Fibroblast of pulmonary artery (primary cell): ENCODE measurements around the gene ASPN.

Experiments
- DNase-seq: peaks from one replicate; pipeline ENCODE4 v3.0.0-alpha.2; 2010; ENCODE audit warnings: low read depth
- H3K4me3 ChIP-seq: replicated peaks from 2 replicates; pipeline ENCODE4 v1.5.1; 2011; ENCODE audit warnings: low read depth, mild to moderate bottlenecking, control low read depth, low read length, moderate library complexity
- CTCF ChIP-seq: IDR thresholded peaks from 2 replicates; pipeline ENCODE4 v1.5.1; 2011; ENCODE audit warnings: mild to moderate bottlenecking, control low read depth, low read length, inconsistent platforms; ENCODE audit errors: missing control alignments

ASPN gene

GRCh38 chr9:92482329-92482728 is at the start of gene ASPN:
Gene ASPN, minus strand, starts transcription at chr9:92482506.
- H3K4me3 ChIP-seq = no peak within 1 kb of the TSS
- peak; percentile 79 for DNase-seq

GRCh38 chr9:92530893-92531292 is 48.6 kb upstream of the ASPN start:
- no peak overlapping the region for H3K4me3 ChIP-seq
- DNase-seq = no peak
- TF ChIP-seq CTCF = no peak

More at GRCh38 chr9:92482329-92482728, at the start of gene ASPN:
- no peak for TF ChIP-seq CTCF

GRCh38 chr9:92529124-92529523 is 46.8 kb upstream of the ASPN start:
- H3K4me3 ChIP-seq = no peak overlapping the region
- DNase-seq = no peak
- TF ChIP-seq CTCF = no peak

GRCh38 chr9:92528522-92528849 is 46.2 kb upstream of the ASPN start:
- TF ChIP-seq CTCF = no peak
- DNase-seq = no peak
- H3K4me3 ChIP-seq = no peak overlapping the region

- no peak overlapping the region for H3K4me3 ChIP-seq
- no peak for DNase-seq
- no peak for TF ChIP-seq CTCF
Observed at GRCh38 chr9:92527832-92528521, 45.7 kb upstream of the ASPN start.

- no peak overlapping the region for H3K4me3 ChIP-seq
- no peak for DNase-seq
Observed at GRCh38 chr9:92527291-92527828, 45.1 kb upstream of the ASPN start.

More at GRCh38 chr9:92527291-92527828, 45.1 kb upstream of the ASPN start:
- TF ChIP-seq CTCF = no peak
